ENCODE results near the gene ZMYM4.
A peak's percentile ranks its signal among the peaks of the same experiment; 100 is the strongest.

The ZMYM4 gene

GRCh38 chr1:35261412-35262120 is 6.9 kb upstream of the ZMYM4 start:
- TF ChIP-seq CTCF (IDR thresholded peaks at IDR 0.05; ENCODE audit: low read depth, low read length): no peak
- DNase-seq (ENCODE audit: low read depth in 2 of 2): no peak
- no peak overlapping the region for H3K4me3 ChIP-seq (replicated peaks in 1 of 2; ENCODE audit: low read depth in 2 of 2, low read length in 2 of 2)

GRCh38 chr1:35264035-35264434 is 4.5 kb upstream of the ZMYM4 start:
- DNase-seq (ENCODE audit: low read depth in 2 of 2): no peak
- H3K4me3 ChIP-seq (replicated peaks in 1 of 2; ENCODE audit: low read depth in 2 of 2, low read length in 2 of 2): no peak overlapping the region
- no peak for TF ChIP-seq CTCF (IDR thresholded peaks at IDR 0.05; ENCODE audit: low read depth, low read length)

GRCh38 chr1:35264871-35265270 is 3.6 kb upstream of the ZMYM4 start:
- DNase-seq (ENCODE audit: low read depth in 2 of 2): peak in 1 of 2 donors; percentile 82
- no peak for TF ChIP-seq CTCF (IDR thresholded peaks at IDR 0.05; ENCODE audit: low read depth, low read length)
- H3K4me3 ChIP-seq (replicated peaks in 1 of 2; ENCODE audit: low read depth in 2 of 2, low read length in 2 of 2): no peak overlapping the region

- TF ChIP-seq CTCF (IDR thresholded peaks at IDR 0.05; ENCODE audit: low read depth, low read length): no peak
- no peak for DNase-seq (ENCODE audit: low read depth in 2 of 2)
- H3K4me3 ChIP-seq (replicated peaks in 1 of 2; ENCODE audit: low read depth in 2 of 2, low read length in 2 of 2): no peak overlapping the region
Observed at GRCh38 chr1:35266306-35266705, 2.2 kb upstream of the ZMYM4 start.

GRCh38 chr1:35269201-35269988 is 886 bp downstream of the ZMYM4 start:
- peak overlapping the region; percentile 83 to 93 for H3K4me3 ChIP-seq (replicated peaks in 1 of 2; ENCODE audit: low read depth in 2 of 2, low read length in 2 of 2)
- TF ChIP-seq CTCF (IDR thresholded peaks at IDR 0.05; ENCODE audit: low read depth, low read length): no peak
- DNase-seq (ENCODE audit: low read depth in 2 of 2): peak in 1 of 2 donors; percentile 30

- DNase-seq (ENCODE audit: low read depth in 2 of 2): no peak
- H3K4me3 ChIP-seq (replicated peaks in 1 of 2; ENCODE audit: low read depth in 2 of 2, low read length in 2 of 2): peak overlapping the region; percentile 83 to 93
- no peak for TF ChIP-seq CTCF (IDR thresholded peaks at IDR 0.05; ENCODE audit: low read depth, low read length)
Observed at GRCh38 chr1:35269989-35270289, 1.4 kb downstream of the ZMYM4 start.

All from cardiac fibroblast (primary cell).